Mucosa of stomach (tissue), 1 donor: Measurements from ENCODE around the gene SDR42E1.
A peak's percentile ranks its signal among the peaks of the same experiment; 100 is the strongest.
"Not testable (repeated sequence)": the region's sequence is repeated elsewhere in the genome, so short reads cannot be mapped to it uniquely, and the experiment has no call there.

Source experiments
- H3K27me3 ChIP-seq: one replicate; pipeline ENCODE4 v1.7.0; 2013; ENCODE audit warnings: mild to moderate bottlenecking, low read length; ENCODE audit not compliant: control insufficient read depth, insufficient read depth
- H3K36me3 ChIP-seq: one replicate; pipeline ENCODE4 v1.7.0; 2013; ENCODE audit warnings: low read length; ENCODE audit not compliant: control insufficient read depth, insufficient read depth
- H3K4me1 ChIP-seq: one replicate; pipeline ENCODE4 v1.7.0; 2013; ENCODE audit warnings: mild to moderate bottlenecking, low read length; ENCODE audit not compliant: control insufficient read depth, insufficient read depth
- H3K4me3 ChIP-seq: one replicate; pipeline ENCODE4 v1.7.0; 2013; ENCODE audit warnings: low read length
- H3K9ac ChIP-seq: one replicate; pipeline ENCODE4 v1.7.0; 2013; ENCODE audit warnings: mild to moderate bottlenecking, low read length, moderate library complexity
- H3K9me3 ChIP-seq: one replicate; pipeline ENCODE4 v1.7.0; 2013; ENCODE audit warnings: mild to moderate bottlenecking, low read length, moderate library complexity; ENCODE audit not compliant: control insufficient read depth
- donor health status: Pancreatic carcinoma.

The SDR42E1 gene

GRCh38 chr16:82013139-82013538 is 1.9 kb upstream of the SDR42E1 start:
- H3K36me3 ChIP-seq = no peaks in the 10 kb centered on the region
- H3K4me3 ChIP-seq = no peak overlapping the region
- peaks cover 7% of the 10 kb centered on the region for H3K4me1 ChIP-seq
- H3K9me3 ChIP-seq = peaks cover 3% of the 10 kb centered on the region
- H3K27me3 ChIP-seq = no peaks in the 10 kb centered on the region
- H3K9ac ChIP-seq = no peak overlapping the region

- Histone ChIP-seq H3K4me1 (peaks cover under 1% of the 10 kb centered on the region), H3K4me3 (peak overlapping the region; percentile 68), H3K27me3 (no peaks in the 10 kb centered on the region), H3K9me3 (peaks cover 3% of the 10 kb centered on the region), H3K9ac (peak overlapping the region; percentile 50), H3K36me3 (no peaks in the 10 kb centered on the region)
Measured at GRCh38 chr16:82010649-82011048, 621 bp downstream of the SDR42E1 start.

GRCh38 chr16:82009789-82010188 is 1.5 kb downstream of the SDR42E1 start:
- H3K9me3 ChIP-seq, H3K4me3 ChIP-seq, H3K9ac ChIP-seq, H3K36me3 ChIP-seq, H3K27me3 ChIP-seq, H3K4me1 ChIP-seq: not testable (repeated sequence)

GRCh38 chr16:82008957-82009592 is 2.2 kb downstream of the SDR42E1 start:
- Histone ChIP-seq H3K4me1 (no peaks in the 10 kb centered on the region), H3K27me3 (no peaks in the 10 kb centered on the region), H3K36me3 (no peaks in the 10 kb centered on the region), H3K4me3 (no peak overlapping the region), H3K9ac (no peak overlapping the region), H3K9me3 (peaks cover 3% of the 10 kb centered on the region)

- no peaks in the 10 kb centered on the region for H3K27me3 ChIP-seq
- H3K4me3 ChIP-seq = no peak overlapping the region
- H3K36me3 ChIP-seq = no peaks in the 10 kb centered on the region
- H3K9me3 ChIP-seq = peaks cover 3% of the 10 kb centered on the region
- no peak overlapping the region for H3K9ac ChIP-seq
- H3K4me1 ChIP-seq = no peaks in the 10 kb centered on the region
Measured at GRCh38 chr16:82007189-82007588, 4.1 kb downstream of the SDR42E1 start.

GRCh38 chr16:82006036-82006435 is 5.2 kb downstream of the SDR42E1 start:
- Histone ChIP-seq H3K9me3 (peaks cover 3% of the 10 kb centered on the region), H3K36me3 (no peaks in the 10 kb centered on the region), H3K27me3 (no peaks in the 10 kb centered on the region), H3K9ac (no peak overlapping the region), H3K4me3 (no peak overlapping the region), H3K4me1 (no peaks in the 10 kb centered on the region)

- no peaks in the 10 kb centered on the region for H3K36me3 ChIP-seq
- no peaks in the 10 kb centered on the region for H3K27me3 ChIP-seq
- no peaks in the 10 kb centered on the region for H3K4me1 ChIP-seq
- no peak overlapping the region for H3K9ac ChIP-seq
- H3K4me3 ChIP-seq = no peak overlapping the region
- H3K9me3 ChIP-seq = peaks cover 3% of the 10 kb centered on the region
Measured at GRCh38 chr16:82005027-82005830, 6.0 kb downstream of the SDR42E1 start.

GRCh38 chr16:82004601-82005000 is 6.7 kb downstream of the SDR42E1 start:
- no peaks in the 10 kb centered on the region for H3K27me3 ChIP-seq
- no peak overlapping the region for H3K4me3 ChIP-seq
- peaks cover 3% of the 10 kb centered on the region for H3K9me3 ChIP-seq
- H3K9ac ChIP-seq = no peak overlapping the region
- H3K4me1 ChIP-seq = no peaks in the 10 kb centered on the region
- no peaks in the 10 kb centered on the region for H3K36me3 ChIP-seq

- H3K36me3 ChIP-seq = no peaks in the 10 kb centered on the region
- H3K4me1 ChIP-seq = no peaks in the 10 kb centered on the region
- no peaks in the 10 kb centered on the region for H3K9me3 ChIP-seq
- no peaks in the 10 kb centered on the region for H3K27me3 ChIP-seq
- H3K9ac ChIP-seq = no peak overlapping the region
- no peak overlapping the region for H3K4me3 ChIP-seq
Measured at GRCh38 chr16:82002831-82003230, 8.4 kb downstream of the SDR42E1 start.

- Histone ChIP-seq H3K9me3 (no peaks in the 10 kb centered on the region), H3K9ac (no peak overlapping the region), H3K36me3 (no peaks in the 10 kb centered on the region)
Measured at GRCh38 chr16:81997738-81998137, 13.5 kb downstream of the SDR42E1 start.

GRCh38 chr16:81996664-81997509 is 14.4 kb downstream of the SDR42E1 start:
- no peak overlapping the region for H3K4me3 ChIP-seq
- H3K9ac ChIP-seq = no peak overlapping the region
- H3K4me1 ChIP-seq = peaks cover 23% of the 10 kb centered on the region
- no peaks in the 10 kb centered on the region for H3K9me3 ChIP-seq
- H3K27me3 ChIP-seq = no peaks in the 10 kb centered on the region
- H3K36me3 ChIP-seq = no peaks in the 10 kb centered on the region

More at GRCh38 chr16:81997738-81998137, 13.5 kb downstream of the SDR42E1 start:
- peaks cover 23% of the 10 kb centered on the region for H3K4me1 ChIP-seq
- no peaks in the 10 kb centered on the region for H3K27me3 ChIP-seq
- H3K4me3 ChIP-seq = no peak overlapping the region

- Histone ChIP-seq H3K4me3 (no peak overlapping the region), H3K9ac (no peak overlapping the region), H3K36me3 (no peaks in the 10 kb centered on the region), H3K27me3 (no peaks in the 10 kb centered on the region), H3K9me3 (no peaks in the 10 kb centered on the region), H3K4me1 (peaks cover 23% of the 10 kb centered on the region)
Measured at GRCh38 chr16:81995651-81996050, 15.6 kb downstream of the SDR42E1 start.
